ENCODE results near the gene RNF141. TPM values are rescaled to one million over a fixed set of nuclear protein-coding genes. Genes with fewer than 3 reads are reported as not detected.

The RNF141 gene
- total RNA-seq, 8 experiments from 2014 or later: 19.0 to 44.3 (median 21.9) TPM

- Histone ChIP-seq H3K4me3 (no peak overlapping the region), H3K27ac (no peak overlapping the region), H3K4me1 (replicated peaks in 1 of 2) (peaks cover 0 to 2% of the 10 kb centered on the region in 2 donors)
- no peak for ATAC-seq (replicated peaks in 6 of 8)
- in situ Hi-C loops (cut with MboI; ENCODE audit: low pct_unique_long_range_greater_than_20kb in 2 of 9, low sequenced_read_pairs in 9 of 9, unreplicated experiment in 9 of 9): loop anchor here in 2 of 9 experiments (25.0 kb wide), 1 partner anchor 226 kb away; no protein-coding TSS in a partner anchor
- WGBS, 10 experiments: 0 to 81% (median 26%) methylated on average over 1 to 9 of the region's 10 CpGs; no CpG with 5 or more reads in 2 of the 10 experiments
Measured at GRCh38 chr11:10511181-10511621, 29.8 kb downstream of the RNF141 start.

- no peak for ATAC-seq (replicated peaks in 6 of 8)
- in situ Hi-C loops (cut with MboI; ENCODE audit: low pct_unique_long_range_greater_than_20kb in 2 of 9, low sequenced_read_pairs in 9 of 9, unreplicated experiment in 9 of 9): loop anchor here in 2 of 9 experiments (25.0 kb wide), 1 partner anchor 231 kb away; no protein-coding TSS in a partner anchor
- Histone ChIP-seq H3K27ac (no peak overlapping the region), H3K4me1 (replicated peaks in 1 of 2) (no peaks in the 10 kb centered on the region), H3K4me3 (no peak overlapping the region)
Measured at GRCh38 chr11:10506008-10506370, 35.0 kb downstream of the RNF141 start.

- H3K27ac ChIP-seq: no peak overlapping the region
- no peak for ATAC-seq (replicated peaks in 6 of 8)
Measured at GRCh38 chr11:10505278-10506007, 35.5 kb downstream of the RNF141 start.

DNA sequence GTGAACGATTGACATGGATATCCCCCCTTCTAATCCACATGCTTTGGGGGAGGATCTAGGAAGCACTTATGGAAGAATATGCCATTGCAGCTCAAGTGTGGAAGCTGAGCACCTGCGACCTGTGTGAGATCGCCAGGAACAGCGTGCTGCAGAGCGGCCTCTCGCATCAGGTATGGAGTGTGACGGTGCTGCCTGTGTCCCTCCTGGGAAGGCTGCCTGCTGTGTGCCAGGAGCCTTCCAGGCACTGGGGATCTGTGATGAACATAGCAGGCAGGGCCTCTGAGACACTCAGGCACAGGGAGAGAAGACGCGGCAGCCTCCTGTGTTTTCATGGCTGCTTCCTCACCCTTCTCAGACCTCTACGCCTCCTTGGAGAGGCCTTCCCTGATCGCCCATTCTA lies 36.5 kb downstream of the RNF141 start:
- H3K4me1 ChIP-seq (replicated peaks in 1 of 2): no peaks in the 10 kb centered on the region
- in situ Hi-C loops (cut with MboI; ENCODE audit: low pct_unique_long_range_greater_than_20kb in 2 of 9, low sequenced_read_pairs in 9 of 9, unreplicated experiment in 9 of 9): loop anchor here in 2 of 9 experiments (25.0 kb wide), 1 partner anchor 233 kb away; no protein-coding TSS in a partner anchor
- ATAC-seq (replicated peaks in 6 of 8): no peak
- WGBS, 10 experiments: 40 to 100% (median 84%) methylated on average over 1 to 5 of the region's 11 CpGs; no CpG with 5 or more reads in 4 of the 10 experiments
- H3K27ac ChIP-seq: no peak overlapping the region
- H3K4me3 ChIP-seq: no peak overlapping the region

More at GRCh38 chr11:10505278-10506007, 35.5 kb downstream of the RNF141 start:
- Histone ChIP-seq H3K4me1 (replicated peaks in 1 of 2) (no peaks in the 10 kb centered on the region), H3K4me3 (no peak overlapping the region)
- 53 to 100% (median 90%) methylated on average over 2 to 5 of the region's 6 CpGs; no CpG with 5 or more reads in 1 of the 10 experiments for WGBS, 10 experiments
- in situ Hi-C loops (cut with MboI; ENCODE audit: low pct_unique_long_range_greater_than_20kb in 2 of 9, low sequenced_read_pairs in 9 of 9, unreplicated experiment in 9 of 9): loop anchor here in 2 of 9 experiments (25.0 kb wide), 1 partner anchor 232 kb away; no protein-coding TSS in a partner anchor

- no peak overlapping the region for H3K27ac ChIP-seq
- no peaks in the 10 kb centered on the region for H3K4me1 ChIP-seq (replicated peaks in 1 of 2)
- no peak overlapping the region for H3K4me3 ChIP-seq
- in situ Hi-C loops (cut with MboI; ENCODE audit: low pct_unique_long_range_greater_than_20kb in 2 of 9, low sequenced_read_pairs in 9 of 9, unreplicated experiment in 9 of 9): loop anchor here in 2 of 9 experiments (25.0 kb wide), 1 partner anchor 233 kb away; no protein-coding TSS in a partner anchor
- no peak for ATAC-seq (replicated peaks in 6 of 8)
- WGBS, 10 experiments: 27 to 100% (median 81%) methylated on average over 1 to 5 of the region's 5 CpGs; no CpG with 5 or more reads in 2 of the 10 experiments
Measured at GRCh38 chr11:10503777-10504480, 37.1 kb downstream of the RNF141 start.

GRCh38 chr11:10503221-10503620 lies 37.8 kb downstream of the RNF141 start:
- no peak overlapping the region for H3K27ac ChIP-seq
- 78 to 100% (median 92%) methylated on average over 1 to 2 of the region's 2 CpGs; no CpG with 5 or more reads in 2 of the 10 experiments for WGBS, 10 experiments
- in situ Hi-C loops (cut with MboI; ENCODE audit: low pct_unique_long_range_greater_than_20kb in 2 of 9, low sequenced_read_pairs in 9 of 9, unreplicated experiment in 9 of 9): loop anchor here in 2 of 9 experiments (25.0 kb wide), 1 partner anchor 234 kb away; no protein-coding TSS in a partner anchor
- no peak overlapping the region for H3K4me3 ChIP-seq
- no peaks in the 10 kb centered on the region for H3K4me1 ChIP-seq (replicated peaks in 1 of 2)
- no peak for ATAC-seq (replicated peaks in 6 of 8)

- in situ Hi-C loops (cut with MboI; ENCODE audit: low pct_unique_long_range_greater_than_20kb in 2 of 9, low sequenced_read_pairs in 9 of 9, unreplicated experiment in 9 of 9): loop anchor here in 2 of 9 experiments (25.0 kb wide), 1 partner anchor 235 kb away; no protein-coding TSS in a partner anchor
- Histone ChIP-seq H3K4me1 (replicated peaks in 1 of 2) (no peaks in the 10 kb centered on the region), H3K4me3 (no peak overlapping the region), H3K27ac (no peak overlapping the region)
- WGBS, 10 experiments: 61 to 95% (median 86%) methylated on average over 2 to 3 of the region's 3 CpGs; no CpG with 5 or more reads in 3 of the 10 experiments
- ATAC-seq (replicated peaks in 6 of 8): no peak
Measured at GRCh38 chr11:10502770-10503169, 38.2 kb downstream of the RNF141 start.

DNA sequence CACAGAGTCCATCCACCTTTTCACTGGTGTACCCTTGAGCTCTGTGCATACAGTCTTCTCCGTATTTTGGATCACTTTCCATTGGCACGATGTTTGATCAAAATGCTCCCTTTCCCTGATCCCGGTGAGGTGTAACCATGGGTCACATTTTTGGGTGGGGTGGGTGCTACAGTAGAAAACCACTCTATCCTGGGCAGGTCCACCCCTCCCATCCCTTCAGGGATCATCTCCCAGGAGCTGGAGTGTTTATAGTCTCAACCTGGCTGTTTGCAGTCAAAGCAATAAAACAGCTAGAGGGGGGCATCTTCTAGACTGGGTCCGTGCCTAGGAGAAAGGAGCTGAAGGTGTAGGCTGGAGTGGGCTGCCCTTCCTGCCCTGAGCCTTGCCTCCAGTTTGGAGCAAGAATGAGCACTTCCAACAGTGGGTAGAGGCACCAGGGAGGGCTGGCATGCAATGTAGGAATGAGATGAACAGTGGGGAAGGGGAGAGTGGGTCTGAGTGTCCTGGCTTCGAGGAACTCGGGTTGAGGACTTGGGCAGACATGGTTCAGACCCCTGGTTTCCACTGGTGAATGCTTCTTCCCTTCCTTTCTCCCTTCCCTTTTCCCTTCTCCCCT lies 38.8 kb downstream of the RNF141 start:
- no peak overlapping the region for H3K27ac ChIP-seq
- in situ Hi-C loops (cut with MboI; ENCODE audit: low pct_unique_long_range_greater_than_20kb in 2 of 9, low sequenced_read_pairs in 9 of 9, unreplicated experiment in 9 of 9): loop anchor here in 2 of 9 experiments (25.0 kb wide), 1 partner anchor 235 kb away; no protein-coding TSS in a partner anchor

GRCh38 chr11:10500757-10501684 lies 40.0 kb downstream of the RNF141 start:
- H3K4me1 ChIP-seq (replicated peaks in 1 of 2): no peaks in the 10 kb centered on the region
- in situ Hi-C loops (cut with MboI; ENCODE audit: low pct_unique_long_range_greater_than_20kb in 2 of 9, low sequenced_read_pairs in 9 of 9, unreplicated experiment in 9 of 9): loop anchor here in 2 of 9 experiments (25.0 kb wide), 1 partner anchor 236 kb away; no protein-coding TSS in a partner anchor
- 54 to 100% (median 94%) methylated on average over 1 to 7 of the region's 20 CpGs; no CpG with 5 or more reads in 3 of the 10 experiments for WGBS, 10 experiments
- H3K4me3 ChIP-seq: no peak overlapping the region
- ATAC-seq (replicated peaks in 6 of 8): no peak
- no peak overlapping the region for H3K27ac ChIP-seq

More for the DNA sequence above, 38.8 kb downstream of the RNF141 start:
- Histone ChIP-seq H3K4me1 (replicated peaks in 1 of 2) (no peaks in the 10 kb centered on the region), H3K4me3 (no peak overlapping the region)
- 80 to 100% (median 89%) methylated on average over 1 to 5 of the region's 6 CpGs; no CpG with 5 or more reads in 1 of the 10 experiments for WGBS, 10 experiments
- no peak for ATAC-seq (replicated peaks in 6 of 8)

- no peak for ATAC-seq (replicated peaks in 6 of 8)
- 50 to 90% (median 81%) methylated on average over 2 to 6 of the region's 15 CpGs; no CpG with 5 or more reads in 5 of the 10 experiments for WGBS, 10 experiments
- H3K4me3 ChIP-seq: no peak overlapping the region
- no peak overlapping the region for H3K27ac ChIP-seq
- in situ Hi-C loops (cut with MboI; ENCODE audit: low pct_unique_long_range_greater_than_20kb in 2 of 9, low sequenced_read_pairs in 9 of 9, unreplicated experiment in 9 of 9): loop anchor here in 2 of 9 experiments (25.0 kb wide), 1 partner anchor 237 kb away; no protein-coding TSS in a partner anchor
- H3K4me1 ChIP-seq (replicated peaks in 1 of 2): no peaks in the 10 kb centered on the region
Measured at GRCh38 chr11:10499874-10500601, 40.9 kb downstream of the RNF141 start.

DNA sequence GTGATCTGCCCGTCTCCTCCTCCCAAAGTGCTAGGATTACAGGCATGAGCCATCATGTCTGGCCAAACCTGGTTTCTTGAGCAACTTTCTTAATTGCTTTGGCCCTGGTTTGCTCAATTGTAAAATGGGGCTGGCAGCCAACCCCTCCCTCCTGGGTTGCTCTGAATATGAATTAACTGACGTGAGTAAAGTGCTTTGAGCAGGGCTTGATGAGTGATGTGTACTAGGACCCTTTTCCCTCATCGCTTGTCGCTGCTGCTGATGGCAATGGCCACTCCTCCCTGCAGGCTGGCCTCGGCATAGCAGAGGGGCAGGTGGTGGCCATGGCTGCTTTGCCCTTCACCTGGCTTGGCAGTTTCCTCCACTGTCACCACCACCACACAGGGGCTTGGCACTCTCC lies 41.5 kb downstream of the RNF141 start:
- Histone ChIP-seq H3K4me1 (replicated peaks in 1 of 2) (no peaks in the 10 kb centered on the region), H3K27ac (no peak overlapping the region), H3K4me3 (no peak overlapping the region)
- 43 to 100% (median 91%) methylated on average over 1 to 3 of the region's 5 CpGs; no CpG with 5 or more reads in 6 of the 10 experiments for WGBS, 10 experiments
- in situ Hi-C loops (cut with MboI; ENCODE audit: low pct_unique_long_range_greater_than_20kb in 2 of 9, low sequenced_read_pairs in 9 of 9, unreplicated experiment in 9 of 9): no loop called here
- no peak for ATAC-seq (replicated peaks in 6 of 8)
